ENCODE measurements around the gene LIPC.

- TF ChIP-seq CTCF (IDR thresholded peaks at IDR 0.05) (no peak), POLR2A (IDR thresholded peaks at IDR 0.05) (no peak)
Measured at GRCh38 chr15:58437531-58438105, 5.8 kb downstream of the LIPC start.

All from testis (tissue), 2 donors.